Measurements from ENCODE around the gene NDUFAF2.
A peak's percentile ranks its signal among the peaks of the same experiment; 100 is the strongest.

The NDUFAF2 gene

DNA sequence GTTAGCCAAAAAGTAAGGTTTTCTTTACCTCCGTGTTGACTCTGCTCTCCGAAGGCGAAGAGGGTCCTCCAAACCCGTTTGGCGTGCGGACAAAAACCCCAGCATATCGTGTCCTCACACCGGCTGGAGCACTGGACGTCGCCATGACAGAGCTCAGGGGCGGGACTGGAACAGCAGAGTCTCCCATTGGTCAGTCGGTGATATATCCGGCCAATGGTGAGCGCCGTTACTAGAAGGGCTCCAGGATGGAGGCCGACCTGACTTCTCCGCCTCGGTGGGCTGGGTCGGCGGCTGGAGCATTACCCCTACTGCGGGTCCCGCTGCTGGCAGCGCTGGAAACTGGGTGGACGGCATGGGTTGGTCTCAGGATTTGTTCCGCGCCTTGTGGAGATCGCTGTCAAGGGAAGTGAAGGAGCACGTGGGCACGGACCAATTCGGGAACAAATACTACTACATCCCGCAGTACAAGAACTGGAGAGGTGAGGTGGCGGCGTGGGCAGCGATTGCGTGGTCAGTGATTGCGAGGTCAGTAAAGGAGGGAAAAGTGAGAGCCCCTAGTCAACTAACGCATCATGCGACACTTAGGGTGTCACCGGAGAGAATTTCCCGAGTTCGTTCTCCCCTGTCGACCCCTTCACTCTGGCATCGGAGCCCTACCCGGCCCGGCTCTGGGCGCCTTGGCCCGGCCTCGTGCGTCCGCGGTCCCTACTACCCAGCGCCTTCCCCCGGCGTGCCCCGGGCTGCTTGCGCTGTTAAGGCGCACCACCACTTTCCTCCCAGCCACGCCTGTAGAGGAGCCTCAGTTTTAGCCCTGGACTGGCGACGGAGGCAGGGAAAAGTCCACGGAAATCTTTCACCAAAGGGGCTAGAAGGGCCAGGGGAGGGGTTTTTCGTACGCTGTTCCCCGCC is at the start of gene NDUFAF2, which contains the start of gene ERCC8:
NDUFAF2 (plus strand) TSS at position 302 of the 909 bp plus-strand sequence; CDS start at position 353, 51 bp downstream.
ERCC8 (minus strand) TSS at position 167 of the 909 bp plus-strand sequence; CDS start at position 105, 62 bp downstream.
- H3K27ac ChIP-seq (ENCODE audit: low read depth, low read length), result peak within 1 kb of the TSS; percentile 72
- H3K4me3 ChIP-seq (ENCODE audit: low read depth, low read length), result peak within 1 kb of the TSS; percentile 84
- H3K27me3 ChIP-seq (ENCODE audit: insufficient read depth, low read length), result no peaks in the 10 kb centered on the region
- H3K4me1 ChIP-seq (ENCODE audit: control insufficient read depth, insufficient read depth, low read length, unreplicated experiment), result peaks cover 15% of the 10 kb centered on the region
- peaks cover 83% of the 10 kb centered on the region for H3K79me2 ChIP-seq (ENCODE audit: control insufficient read depth, insufficient read depth, low read length, unreplicated experiment)
- H3K36me3 ChIP-seq (ENCODE audit: insufficient read depth, low read length), result peaks cover 8% of the 10 kb centered on the region; the same call in 1 of the 2 replicates
- peak within 1 kb of the TSS; percentile 99 for H2AFZ ChIP-seq (ENCODE audit: low read length, unreplicated experiment)

- Histone ChIP-seq H3K4me3 (ENCODE audit: low read depth, low read length) (no peak overlapping the region), H2AFZ (ENCODE audit: low read length, unreplicated experiment) (no peak overlapping the region), H3K27me3 (ENCODE audit: insufficient read depth, low read length) (no peaks in the 10 kb centered on the region), H3K4me1 (ENCODE audit: control insufficient read depth, insufficient read depth, low read length, unreplicated experiment) (no peaks in the 10 kb centered on the region), H3K79me2 (ENCODE audit: control insufficient read depth, insufficient read depth, low read length, unreplicated experiment) (no peaks in the 10 kb centered on the region), H3K36me3 (ENCODE audit: insufficient read depth, low read length) (peaks cover 6% of the 10 kb centered on the region; the same call in 1 of the 2 replicates), H3K27ac (ENCODE audit: low read depth, low read length) (no peak overlapping the region)
Measured at GRCh38 chr5:60896991-60897390, 48.0 kb upstream of the NDUFAF2 start.

DNA sequence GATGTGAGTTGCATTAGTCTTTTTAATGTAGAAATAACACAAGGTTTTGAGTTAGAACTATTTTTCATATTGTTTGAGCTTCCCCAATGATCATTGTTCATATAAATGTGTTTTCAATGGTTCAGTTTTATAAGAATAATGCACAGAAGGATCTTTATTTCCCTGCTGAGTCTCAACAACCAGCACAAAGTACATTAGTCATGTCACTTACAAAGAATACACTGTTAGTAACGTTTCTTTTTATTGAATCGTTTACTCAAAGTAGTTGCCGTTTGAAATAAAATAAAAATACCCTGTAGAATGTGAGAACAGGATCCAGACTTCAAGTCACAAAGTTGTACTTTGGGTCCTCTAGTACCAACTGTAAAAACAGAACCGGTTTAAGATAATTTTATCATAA is 41.6 kb upstream of the NDUFAF2 start:
- Histone ChIP-seq H2AFZ (ENCODE audit: low read length, unreplicated experiment) (no peak overlapping the region), H3K27me3 (ENCODE audit: insufficient read depth, low read length) (no peaks in the 10 kb centered on the region), H3K36me3 (ENCODE audit: insufficient read depth, low read length) (no peaks in the 10 kb centered on the region), H3K27ac (ENCODE audit: low read depth, low read length) (no peak overlapping the region), H3K79me2 (ENCODE audit: control insufficient read depth, insufficient read depth, low read length, unreplicated experiment) (no peaks in the 10 kb centered on the region), H3K4me1 (ENCODE audit: control insufficient read depth, insufficient read depth, low read length, unreplicated experiment) (no peaks in the 10 kb centered on the region), H3K4me3 (ENCODE audit: low read depth, low read length) (no peak overlapping the region)

- Histone ChIP-seq H3K27ac (ENCODE audit: low read depth, low read length) (no peak overlapping the region), H3K36me3 (ENCODE audit: insufficient read depth, low read length) (peaks cover 26% of the 10 kb centered on the region), H3K79me2 (ENCODE audit: control insufficient read depth, insufficient read depth, low read length, unreplicated experiment) (no peaks in the 10 kb centered on the region), H3K27me3 (ENCODE audit: insufficient read depth, low read length) (no peaks in the 10 kb centered on the region), H3K4me3 (ENCODE audit: low read depth, low read length) (no peak overlapping the region), H2AFZ (ENCODE audit: low read length, unreplicated experiment) (no peak overlapping the region), H3K4me1 (ENCODE audit: control insufficient read depth, insufficient read depth, low read length, unreplicated experiment) (peaks cover 7% of the 10 kb centered on the region)
Measured at GRCh38 chr5:60916646-60917045, 28.4 kb upstream of the NDUFAF2 start.

- Histone ChIP-seq H3K4me3 (ENCODE audit: low read depth, low read length) (no peak overlapping the region), H2AFZ (ENCODE audit: low read length, unreplicated experiment) (no peak overlapping the region), H3K4me1 (ENCODE audit: control insufficient read depth, insufficient read depth, low read length, unreplicated experiment) (peaks cover 7% of the 10 kb centered on the region), H3K27ac (ENCODE audit: low read depth, low read length) (no peak overlapping the region), H3K79me2 (ENCODE audit: control insufficient read depth, insufficient read depth, low read length, unreplicated experiment) (no peaks in the 10 kb centered on the region), H3K27me3 (ENCODE audit: insufficient read depth, low read length) (no peaks in the 10 kb centered on the region), H3K36me3 (ENCODE audit: insufficient read depth, low read length) (peaks cover 26% of the 10 kb centered on the region)
Measured at GRCh38 chr5:60918466-60918865, 26.5 kb upstream of the NDUFAF2 start.

DNA sequence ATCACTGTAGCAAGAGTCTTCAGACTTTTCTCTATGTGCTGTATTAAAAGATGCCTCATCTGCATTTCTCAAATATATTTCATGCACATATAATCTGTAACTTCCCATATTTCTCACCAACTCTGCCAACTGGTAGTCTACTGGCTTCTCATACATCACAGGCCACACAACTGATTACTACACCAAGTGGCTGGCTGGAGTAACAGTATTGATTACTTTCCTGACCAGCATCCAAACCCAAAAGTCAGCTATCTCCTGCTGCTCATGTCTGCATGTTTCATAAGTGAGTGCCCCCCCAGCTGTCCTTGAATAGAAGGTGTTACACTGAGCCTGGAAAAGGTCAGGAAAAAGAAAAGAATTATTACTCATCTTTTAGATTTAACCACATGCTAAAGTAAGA is 17.6 kb upstream of the NDUFAF2 start:
- Histone ChIP-seq H3K27ac (ENCODE audit: low read depth, low read length) (no peak overlapping the region), H3K4me3 (ENCODE audit: low read depth, low read length) (no peak overlapping the region), H3K79me2 (ENCODE audit: control insufficient read depth, insufficient read depth, low read length, unreplicated experiment) (no peaks in the 10 kb centered on the region), H3K27me3 (ENCODE audit: insufficient read depth, low read length) (no peaks in the 10 kb centered on the region), H3K36me3 (ENCODE audit: insufficient read depth, low read length) (peaks cover 5% of the 10 kb centered on the region), H3K4me1 (ENCODE audit: control insufficient read depth, insufficient read depth, low read length, unreplicated experiment) (no peaks in the 10 kb centered on the region), H2AFZ (ENCODE audit: low read length, unreplicated experiment) (no peak overlapping the region)

DNA sequence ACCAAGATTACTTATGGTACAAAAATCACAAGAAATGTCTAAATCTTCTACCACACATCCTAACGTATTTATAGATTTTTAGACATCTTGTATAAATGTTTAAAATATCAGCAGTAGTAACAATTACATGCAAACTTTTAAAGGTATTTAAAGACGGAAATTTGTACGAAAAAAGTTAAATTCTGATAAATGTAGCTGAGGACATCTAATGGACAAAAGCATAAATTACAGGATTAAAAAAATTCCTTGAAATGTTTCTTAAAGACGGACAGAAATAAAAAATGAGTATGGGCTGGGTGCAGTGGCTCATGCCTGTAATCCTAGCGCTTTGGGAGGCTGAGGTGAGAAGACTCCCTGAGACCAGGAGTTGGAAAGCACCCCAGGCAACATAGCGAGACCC is 16.0 kb upstream of the NDUFAF2 start:
- Histone ChIP-seq H3K36me3 (ENCODE audit: insufficient read depth, low read length) (peaks cover 5% of the 10 kb centered on the region), H3K4me1 (ENCODE audit: control insufficient read depth, insufficient read depth, low read length, unreplicated experiment) (no peaks in the 10 kb centered on the region), H3K4me3 (ENCODE audit: low read depth, low read length) (no peak overlapping the region), H3K79me2 (ENCODE audit: control insufficient read depth, insufficient read depth, low read length, unreplicated experiment) (no peaks in the 10 kb centered on the region), H3K27ac (ENCODE audit: low read depth, low read length) (no peak overlapping the region), H2AFZ (ENCODE audit: low read length, unreplicated experiment) (no peak overlapping the region), H3K27me3 (ENCODE audit: insufficient read depth, low read length) (no peaks in the 10 kb centered on the region)

GRCh38 chr5:60943624-60944023 is 1.4 kb upstream of the NDUFAF2 start:
- H3K27ac ChIP-seq (ENCODE audit: low read depth, low read length), result no peak overlapping the region

DNA sequence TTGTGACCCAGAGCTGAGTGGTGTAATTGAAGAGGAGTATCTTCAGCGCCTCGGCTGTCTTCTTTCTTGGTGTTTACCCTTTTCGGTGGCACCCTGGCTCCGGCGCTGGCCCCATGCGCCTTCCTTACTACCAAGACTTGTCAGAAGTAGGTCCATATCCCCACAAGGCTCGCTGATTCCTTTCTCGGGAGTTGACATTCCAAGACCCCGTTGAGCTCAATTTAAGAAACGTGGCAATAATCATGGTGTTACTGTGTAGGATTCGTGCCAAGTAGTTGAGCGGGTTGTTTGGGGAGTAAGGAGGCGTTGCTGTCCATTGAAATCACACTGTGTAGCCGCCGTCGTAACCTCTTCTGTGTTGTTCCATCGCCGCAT is 795 bp downstream of the NDUFAF2 start:
- peak overlapping the region; percentile 84 for H3K4me3 ChIP-seq (ENCODE audit: low read depth, low read length)
- H3K79me2 ChIP-seq (ENCODE audit: control insufficient read depth, insufficient read depth, low read length, unreplicated experiment), result peaks cover 83% of the 10 kb centered on the region
- H3K36me3 ChIP-seq (ENCODE audit: insufficient read depth, low read length), result peaks cover 1% of the 10 kb centered on the region; the same call in 1 of the 2 replicates
- peaks cover 15% of the 10 kb centered on the region for H3K4me1 ChIP-seq (ENCODE audit: control insufficient read depth, insufficient read depth, low read length, unreplicated experiment)
- peak overlapping the region; percentile 99 for H2AFZ ChIP-seq (ENCODE audit: low read length, unreplicated experiment)
- H3K27me3 ChIP-seq (ENCODE audit: insufficient read depth, low read length), result no peaks in the 10 kb centered on the region
- peak overlapping the region; percentile 72 for H3K27ac ChIP-seq (ENCODE audit: low read depth, low read length)

More at GRCh38 chr5:60943624-60944023, 1.4 kb upstream of the NDUFAF2 start:
- Histone ChIP-seq H3K27me3 (ENCODE audit: insufficient read depth, low read length) (no peaks in the 10 kb centered on the region), H3K4me3 (ENCODE audit: low read depth, low read length) (peak overlapping the region; percentile 84), H3K79me2 (ENCODE audit: control insufficient read depth, insufficient read depth, low read length, unreplicated experiment) (peaks cover 71% of the 10 kb centered on the region), H2AFZ (ENCODE audit: low read length, unreplicated experiment) (no peak overlapping the region), H3K36me3 (ENCODE audit: insufficient read depth, low read length) (peaks cover 19% of the 10 kb centered on the region), H3K4me1 (ENCODE audit: control insufficient read depth, insufficient read depth, low read length, unreplicated experiment) (peaks cover 15% of the 10 kb centered on the region)

DNA sequence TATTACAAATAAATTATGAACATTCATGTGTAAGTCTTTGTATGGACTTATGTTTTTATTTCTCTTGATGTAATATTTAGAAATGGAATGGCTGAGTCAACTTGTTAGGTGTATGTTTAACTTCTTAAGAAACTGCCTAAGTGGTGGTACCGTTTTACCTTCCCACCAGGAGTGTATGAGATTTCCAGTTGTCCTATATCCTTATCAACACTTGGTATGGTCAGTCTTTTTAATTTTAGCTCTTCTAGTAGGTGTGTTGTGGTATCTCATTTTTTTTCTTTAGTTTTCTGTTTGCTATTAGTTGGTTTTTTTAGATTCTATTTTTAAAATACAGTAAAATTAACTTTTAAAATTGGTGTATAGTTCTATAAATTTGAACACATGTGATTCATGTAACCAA is 3.7 kb downstream of the NDUFAF2 start:
- Histone ChIP-seq H3K36me3 (ENCODE audit: insufficient read depth, low read length) (no peaks in the 10 kb centered on the region), H3K4me1 (ENCODE audit: control insufficient read depth, insufficient read depth, low read length, unreplicated experiment) (peaks cover 10% of the 10 kb centered on the region), H3K4me3 (ENCODE audit: low read depth, low read length) (no peak overlapping the region), H3K27me3 (ENCODE audit: insufficient read depth, low read length) (no peaks in the 10 kb centered on the region), H3K27ac (ENCODE audit: low read depth, low read length) (no peak overlapping the region), H3K79me2 (ENCODE audit: control insufficient read depth, insufficient read depth, low read length, unreplicated experiment) (peaks cover 84% of the 10 kb centered on the region), H2AFZ (ENCODE audit: low read length, unreplicated experiment) (no peak overlapping the region)

GRCh38 chr5:60955239-60955638 is 10.2 kb downstream of the NDUFAF2 start:
- Histone ChIP-seq H3K4me1 (ENCODE audit: control insufficient read depth, insufficient read depth, low read length, unreplicated experiment) (peaks cover 11% of the 10 kb centered on the region), H3K27me3 (ENCODE audit: insufficient read depth, low read length) (no peaks in the 10 kb centered on the region), H3K79me2 (ENCODE audit: control insufficient read depth, insufficient read depth, low read length, unreplicated experiment) (peaks cover 78% of the 10 kb centered on the region), H3K4me3 (ENCODE audit: low read depth, low read length) (no peak overlapping the region), H3K36me3 (ENCODE audit: insufficient read depth, low read length) (no peaks in the 10 kb centered on the region), H3K27ac (ENCODE audit: low read depth, low read length) (no peak overlapping the region), H2AFZ (ENCODE audit: low read length, unreplicated experiment) (no peak overlapping the region)

Data from ACC112 (cell line).